HUES64 (cell line): ENCODE data around the gene MYO19.

Experiments used
- H3K27ac ChIP-seq: 2 replicates; pipeline ENCODE4 v1.7.0; 2013; ENCODE audit warnings: low read depth, low read length, inconsistent platforms
- H3K27me3 ChIP-seq: 2 replicates; pipeline ENCODE4 v1.6.1; 2013; ENCODE audit warnings: mild to moderate bottlenecking, low read length; ENCODE audit not compliant: insufficient read depth
- H3K36me3 ChIP-seq: 2 replicates; pipeline ENCODE4 v1.6.1; 2013; ENCODE audit warnings: mild to moderate bottlenecking, low read length; ENCODE audit not compliant: insufficient read depth
- H3K4me1 ChIP-seq: 2 replicates; pipeline ENCODE4 v1.6.1; 2013; ENCODE audit warnings: mild to moderate bottlenecking, low read length, moderate library complexity; ENCODE audit not compliant: insufficient read depth
- H3K4me3 ChIP-seq: 2 replicates; pipeline ENCODE4 v1.5.1; 2013; ENCODE audit warnings: mild to moderate bottlenecking, low read length, moderate library complexity
- H3K9ac ChIP-seq: 2 replicates; pipeline ENCODE4 v1.6.1; 2013; ENCODE audit warnings: mild to moderate bottlenecking, low read depth, low read length
- H3K9me3 ChIP-seq: 2 replicates; pipeline ENCODE4 v1.6.1; 2013; ENCODE audit warnings: low read depth, low read length; ENCODE audit not compliant: insufficient read depth
- WGBS: fragments of 150-250, 120-280 bp; methylation state at CpG from one replicate; pipeline ENCODE4 v1.1.7; 2013; ENCODE audit warnings: missing lambda C conversion rate; 5-methylcytosine and 5-hydroxymethylcytosine counted together

Gene MYO19

DNA sequence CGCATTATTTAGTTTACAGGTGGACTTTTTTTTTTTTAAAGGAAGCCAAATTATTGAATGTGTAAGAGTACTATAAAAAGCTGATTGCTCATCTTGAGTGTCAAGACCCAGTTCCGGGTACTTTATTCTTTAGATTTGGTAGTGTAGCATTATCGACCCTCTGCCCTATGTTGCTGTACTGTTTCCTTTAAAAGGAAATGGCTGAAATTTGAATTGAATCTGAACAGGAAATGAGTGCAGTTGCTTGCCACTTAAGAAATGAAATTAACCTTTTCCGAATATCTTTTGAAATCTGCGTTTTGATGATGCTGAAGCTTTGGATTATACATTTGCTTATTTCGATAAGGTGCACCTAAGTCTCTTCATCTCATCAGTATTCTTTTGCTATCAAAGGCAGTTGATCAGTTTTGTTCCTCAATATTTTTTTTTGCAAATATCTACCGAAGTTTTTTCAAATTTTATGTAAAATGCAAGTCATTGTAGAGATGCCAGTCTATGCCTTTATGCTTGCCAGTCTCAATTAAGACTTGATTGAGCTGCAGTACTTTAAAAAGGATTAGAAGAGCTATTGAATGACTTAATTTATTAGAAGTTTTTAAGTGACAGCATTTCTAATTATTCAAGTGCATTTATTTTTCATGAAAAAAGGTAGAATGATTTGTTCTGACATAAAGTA lies 11.9 kb upstream of the MYO19 start:
- H3K9me3 ChIP-seq: no peaks in the 10 kb centered on the region
- peak overlapping the region; percentile 79 for H3K9ac ChIP-seq
- H3K27ac ChIP-seq: peak overlapping the region; percentile 83
- no peaks in the 10 kb centered on the region; the same call in 1 of the 2 replicates for H3K36me3 ChIP-seq
- peak overlapping the region; percentile 97 for H3K4me3 ChIP-seq
- H3K4me1 ChIP-seq: peaks cover 17% of the 10 kb centered on the region
- no peaks in the 10 kb centered on the region for H3K27me3 ChIP-seq
- 49% methylated on average over 7 of the region's 7 CpGs for WGBS

DNA sequence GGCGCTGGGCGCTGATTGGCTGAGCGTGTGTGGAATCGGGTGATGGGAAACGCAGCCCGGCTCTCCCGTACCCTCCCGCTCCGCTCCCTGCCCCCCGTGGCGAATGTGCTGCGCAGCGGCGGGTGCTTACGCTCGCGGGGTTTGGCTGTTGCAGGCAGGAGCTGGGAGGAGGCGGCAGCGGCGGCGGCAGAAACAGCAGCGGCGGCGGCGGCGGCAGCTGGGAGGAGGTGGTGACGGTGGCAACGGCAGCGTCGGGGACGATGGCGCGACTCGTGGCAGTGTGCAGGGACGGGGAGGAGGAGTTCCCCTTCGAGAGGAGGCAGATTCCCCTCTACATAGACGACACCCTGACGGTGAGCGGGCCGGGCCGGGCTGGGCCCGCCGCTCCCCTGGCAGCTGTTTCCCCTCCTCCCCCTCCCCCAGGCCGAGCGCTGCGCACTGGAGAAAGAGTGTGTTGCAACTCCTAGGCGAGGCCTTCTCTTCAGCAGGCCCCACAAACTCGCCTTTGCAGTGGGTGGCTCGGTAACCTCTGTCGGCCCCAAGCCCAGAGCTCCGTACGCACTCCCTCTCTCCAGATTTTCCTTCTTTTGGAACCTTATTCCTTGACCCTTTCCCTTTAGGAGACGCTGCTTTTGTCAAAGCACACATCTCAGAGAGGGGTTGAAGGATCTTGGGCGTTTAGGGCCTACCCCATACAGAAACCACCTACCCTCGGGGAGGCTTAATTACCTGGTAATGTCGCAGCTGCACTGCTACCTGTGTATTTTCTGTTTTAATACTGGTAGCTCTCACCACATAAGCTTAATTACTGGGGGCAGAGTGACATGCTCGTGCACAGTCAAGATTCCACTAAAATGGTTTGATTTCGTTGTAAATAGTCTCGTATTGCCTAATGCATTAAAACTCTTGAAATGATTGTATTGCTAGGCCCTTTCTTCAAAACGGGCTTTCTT lies 11.1 kb upstream of the MYO19 start:
- H3K9ac ChIP-seq: peak overlapping the region; percentile 79
- peak overlapping the region; percentile 83 for H3K27ac ChIP-seq
- H3K36me3 ChIP-seq: no peaks in the 10 kb centered on the region; the same call in 1 of the 2 replicates
- peak overlapping the region; percentile 97 for H3K4me3 ChIP-seq
- WGBS: 2% methylated on average over 60 of the region's 60 CpGs
- H3K4me1 ChIP-seq: peaks cover 17% of the 10 kb centered on the region
- no peaks in the 10 kb centered on the region for H3K9me3 ChIP-seq
- H3K27me3 ChIP-seq: no peaks in the 10 kb centered on the region

GRCh38 chr17:36545077-36545464 lies 10.4 kb upstream of the MYO19 start:
- Histone ChIP-seq H3K4me1 (peaks cover 17% of the 10 kb centered on the region), H3K9ac (peak overlapping the region; percentile 95), H3K27ac (peak overlapping the region; percentile 98), H3K4me3 (peak overlapping the region; percentile 97), H3K27me3 (no peaks in the 10 kb centered on the region), H3K36me3 (no peaks in the 10 kb centered on the region; the same call in 1 of the 2 replicates), H3K9me3 (no peaks in the 10 kb centered on the region)
- under 1% methylated on average over 30 of the region's 38 CpGs for WGBS

DNA sequence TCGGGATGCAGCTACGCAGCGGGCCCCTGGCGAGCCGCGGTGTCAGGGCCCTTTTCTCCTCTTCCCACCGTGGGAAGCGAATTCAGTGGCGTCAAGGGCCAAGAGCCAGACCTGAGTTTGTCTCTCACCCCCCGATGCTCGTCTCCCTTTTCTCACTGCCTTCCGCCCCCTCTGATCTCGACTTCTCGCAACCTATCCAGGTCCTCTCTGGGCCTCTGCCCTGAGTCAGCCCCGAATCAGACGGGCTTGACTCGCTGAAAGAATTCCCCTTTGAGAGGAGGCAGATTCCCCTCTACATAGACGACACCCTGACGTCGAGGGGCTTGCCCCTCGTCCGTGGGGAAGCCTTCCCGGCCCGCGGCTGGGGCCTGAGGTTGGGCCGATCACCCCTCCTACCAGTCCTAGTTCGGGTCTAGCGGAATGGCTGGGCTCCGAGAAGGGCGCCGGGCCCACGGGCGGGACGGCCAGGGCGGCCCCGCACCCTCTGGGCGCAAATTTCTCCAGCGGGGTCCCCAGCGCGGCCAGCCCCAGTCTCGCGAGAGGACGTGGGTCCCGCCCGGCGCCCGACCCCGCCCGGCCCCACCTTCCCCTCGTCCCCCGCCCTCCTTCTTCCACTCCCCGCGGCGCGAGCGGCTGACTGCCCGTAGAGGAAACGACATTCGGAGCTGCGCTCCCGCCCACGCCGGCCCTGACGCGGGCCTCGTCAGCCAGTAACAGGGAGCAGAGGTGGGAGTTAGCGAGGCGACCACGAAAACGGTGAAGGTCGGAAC lies 9.8 kb upstream of the MYO19 start, which contains the start of gene GGNBP2:
TSS of gene GGNBP2 (plus strand) at position 613 of the 770 bp plus-strand sequence. CDS start 806 bp downstream, outside the sequence.
- Histone ChIP-seq H3K4me3 (peak within 1 kb of the TSS; percentile 97), H3K36me3 (no peaks in the 10 kb centered on the region; the same call in 1 of the 2 replicates), H3K9me3 (no peaks in the 10 kb centered on the region), H3K4me1 (peaks cover 17% of the 10 kb centered on the region), H3K27me3 (no peaks in the 10 kb centered on the region), H3K9ac (peak within 1 kb of the TSS; percentile 95), H3K27ac (peak within 1 kb of the TSS; percentile 98)
- WGBS: under 1% methylated on average over 71 of the region's 71 CpGs

GRCh38 chr17:36544044-36544306 lies 9.3 kb upstream of the MYO19 start:
- Histone ChIP-seq H3K36me3 (no peaks in the 10 kb centered on the region; the same call in 1 of the 2 replicates), H3K27me3 (no peaks in the 10 kb centered on the region), H3K4me3 (peak overlapping the region; percentile 97), H3K9ac (peak overlapping the region; percentile 95), H3K27ac (peak overlapping the region; percentile 98), H3K9me3 (no peaks in the 10 kb centered on the region), H3K4me1 (peaks cover 17% of the 10 kb centered on the region)
- WGBS: 4% methylated on average over 10 of the region's 10 CpGs

DNA sequence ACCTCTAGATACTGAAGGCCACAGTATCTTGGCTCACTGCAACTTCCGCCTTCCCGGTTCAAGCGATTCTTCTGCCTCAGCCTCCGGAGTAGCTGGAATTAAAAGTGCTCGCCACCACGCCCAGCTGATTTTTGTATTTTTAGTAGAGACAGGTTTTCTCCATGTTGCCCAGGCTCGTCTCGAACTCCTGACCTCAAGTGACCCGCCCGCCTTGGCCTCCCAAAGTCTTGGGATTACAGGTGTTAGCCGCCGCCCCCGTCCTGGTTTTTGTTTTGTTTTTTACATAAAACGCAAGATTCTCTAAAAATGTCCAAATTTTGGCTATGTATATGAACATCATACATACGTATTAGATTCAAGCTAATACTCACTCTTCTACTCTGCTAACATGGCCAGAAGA lies 8.1 kb upstream of the MYO19 start:
- WGBS: 95% methylated on average over 15 of the region's 15 CpGs
- H3K27ac ChIP-seq: no peak overlapping the region
- H3K4me3 ChIP-seq: no peak overlapping the region
- H3K9ac ChIP-seq: no peak overlapping the region
- H3K9me3 ChIP-seq: no peaks in the 10 kb centered on the region
- H3K36me3 ChIP-seq: peaks cover 9% of the 10 kb centered on the region
- peaks cover 14% of the 10 kb centered on the region for H3K4me1 ChIP-seq
- no peaks in the 10 kb centered on the region for H3K27me3 ChIP-seq

- Histone ChIP-seq H3K36me3 (peaks cover 22% of the 10 kb centered on the region), H3K4me3 (no peak overlapping the region), H3K4me1 (no peaks in the 10 kb centered on the region), H3K9me3 (no peaks in the 10 kb centered on the region), H3K27ac (no peak overlapping the region), H3K9ac (no peak overlapping the region), H3K27me3 (no peaks in the 10 kb centered on the region)
- 95% methylated on average over 3 of the region's 3 CpGs for WGBS
These were observed 6.0 kb upstream of the MYO19 start for GRCh38 chr17:36540696-36541095.

GRCh38 chr17:36535669-36536081 lies 1.0 kb upstream of the MYO19 start:
- 12% methylated on average over 15 of the region's 15 CpGs for WGBS
- peak overlapping the region; percentile 98 for H3K9ac ChIP-seq

GRCh38 chr17:36533935-36534839 lies 481 bp downstream of the MYO19 start:
- H3K27ac ChIP-seq: peak overlapping the region; percentile 98
- H3K36me3 ChIP-seq: peaks cover 67% of the 10 kb centered on the region
- peaks cover 5% of the 10 kb centered on the region for H3K4me1 ChIP-seq
- no peaks in the 10 kb centered on the region for H3K9me3 ChIP-seq
- peak overlapping the region; percentile 98 for H3K9ac ChIP-seq
- 11% methylated on average over 48 of the region's 48 CpGs for WGBS
- no peaks in the 10 kb centered on the region for H3K27me3 ChIP-seq
- peak overlapping the region; percentile 94 for H3K4me3 ChIP-seq

More at GRCh38 chr17:36535669-36536081, 1.0 kb upstream of the MYO19 start:
- Histone ChIP-seq H3K4me3 (peak overlapping the region; percentile 94), H3K4me1 (peaks cover 5% of the 10 kb centered on the region), H3K27ac (peak overlapping the region; percentile 98), H3K27me3 (no peaks in the 10 kb centered on the region), H3K9me3 (no peaks in the 10 kb centered on the region), H3K36me3 (peaks cover 53% of the 10 kb centered on the region)

DNA sequence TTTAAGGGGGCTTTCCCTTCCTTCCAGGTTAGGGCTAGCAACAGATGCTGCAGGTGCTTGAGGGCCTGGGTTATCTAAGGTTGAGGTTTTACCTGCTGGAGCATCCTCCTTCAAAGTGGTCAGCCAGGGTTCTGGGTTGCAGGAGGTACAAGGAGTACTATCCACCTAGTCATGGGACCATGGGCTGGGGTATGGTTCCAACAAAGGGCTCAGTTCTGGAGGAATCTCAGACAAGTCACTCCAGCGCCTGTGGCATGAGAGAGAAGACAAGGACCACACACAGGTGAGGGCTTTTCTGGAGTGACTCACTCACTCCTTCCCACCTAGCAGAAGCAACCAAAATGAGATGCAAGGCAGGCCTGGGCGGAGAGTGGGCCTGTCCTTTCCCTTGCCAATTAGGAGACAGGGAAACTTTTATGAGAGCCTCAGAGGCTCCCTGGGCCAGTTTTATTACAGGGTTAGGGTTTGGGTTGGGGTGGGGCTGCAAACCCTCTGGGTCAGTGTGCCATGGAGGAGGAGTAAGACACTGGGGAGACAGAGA lies 2.2 kb downstream of the MYO19 start:
- Histone ChIP-seq H3K27ac (no peak overlapping the region), H3K9ac (no peak overlapping the region), H3K4me1 (peaks cover 5% of the 10 kb centered on the region), H3K4me3 (no peak overlapping the region), H3K36me3 (peaks cover 72% of the 10 kb centered on the region), H3K9me3 (no peaks in the 10 kb centered on the region), H3K27me3 (no peaks in the 10 kb centered on the region)
- WGBS: 98% methylated on average over 2 of the region's 2 CpGs
